ENCODE measurements around the gene HARBI1. TPM values are rescaled to one million over a fixed set of nuclear protein-coding genes. Genes with fewer than 3 reads are reported as not detected.

The HARBI1 gene
- total RNA-seq, 4 donors from 2014 or later: 2.5 to 7.5 (median 3.6) TPM

DNA sequence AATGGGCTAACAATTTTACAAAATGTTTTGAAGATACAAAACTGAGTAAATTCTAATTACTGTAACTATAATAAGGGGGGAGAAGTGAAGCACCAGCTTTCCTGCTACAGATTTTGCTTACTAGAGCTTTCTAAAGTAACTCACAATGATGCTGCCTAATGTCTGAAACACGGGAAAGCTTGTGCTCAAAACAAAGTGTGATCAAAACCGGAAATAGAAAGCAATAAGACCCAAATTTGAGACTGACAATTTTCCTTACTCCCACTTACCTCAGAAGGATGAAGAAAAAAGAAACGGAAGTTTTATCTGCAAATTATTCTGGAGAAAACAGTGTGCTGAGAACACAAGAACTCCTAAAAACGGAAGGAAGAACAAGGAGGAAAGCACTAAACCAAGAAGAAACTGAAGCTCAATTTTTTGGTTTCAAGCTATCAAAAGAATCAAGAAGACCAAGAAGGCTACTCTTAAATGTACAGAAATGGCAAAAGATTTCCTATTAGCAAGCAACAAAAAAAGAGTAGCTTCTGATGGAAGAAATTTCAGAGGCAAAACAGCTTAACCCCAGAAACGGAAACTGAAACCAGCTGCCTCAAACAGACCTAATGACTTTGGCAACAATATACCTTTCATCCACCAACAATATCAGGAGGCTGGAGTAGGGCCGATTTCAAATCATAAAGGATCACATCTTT lies 56.6 kb downstream of the HARBI1 start:
- TF ChIP-seq, protein P1, sequence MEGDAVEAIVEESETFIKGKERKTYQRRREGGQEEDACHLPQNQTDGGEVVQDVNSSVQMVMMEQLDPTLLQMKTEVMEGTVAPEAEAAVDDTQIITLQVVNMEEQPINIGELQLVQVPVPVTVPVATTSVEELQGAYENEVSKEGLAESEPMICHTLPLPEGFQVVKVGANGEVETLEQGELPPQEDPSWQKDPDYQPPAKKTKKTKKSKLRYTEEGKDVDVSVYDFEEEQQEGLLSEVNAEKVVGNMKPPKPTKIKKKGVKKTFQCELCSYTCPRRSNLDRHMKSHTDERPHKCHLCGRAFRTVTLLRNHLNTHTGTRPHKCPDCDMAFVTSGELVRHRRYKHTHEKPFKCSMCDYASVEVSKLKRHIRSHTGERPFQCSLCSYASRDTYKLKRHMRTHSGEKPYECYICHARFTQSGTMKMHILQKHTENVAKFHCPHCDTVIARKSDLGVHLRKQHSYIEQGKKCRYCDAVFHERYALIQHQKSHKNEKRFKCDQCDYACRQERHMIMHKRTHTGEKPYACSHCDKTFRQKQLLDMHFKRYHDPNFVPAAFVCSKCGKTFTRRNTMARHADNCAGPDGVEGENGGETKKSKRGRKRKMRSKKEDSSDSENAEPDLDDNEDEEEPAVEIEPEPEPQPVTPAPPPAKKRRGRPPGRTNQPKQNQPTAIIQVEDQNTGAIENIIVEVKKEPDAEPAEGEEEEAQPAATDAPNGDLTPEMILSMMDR (IDR thresholded peaks at IDR 0.05; ENCODE audit: low read depth): no peak

DNA sequence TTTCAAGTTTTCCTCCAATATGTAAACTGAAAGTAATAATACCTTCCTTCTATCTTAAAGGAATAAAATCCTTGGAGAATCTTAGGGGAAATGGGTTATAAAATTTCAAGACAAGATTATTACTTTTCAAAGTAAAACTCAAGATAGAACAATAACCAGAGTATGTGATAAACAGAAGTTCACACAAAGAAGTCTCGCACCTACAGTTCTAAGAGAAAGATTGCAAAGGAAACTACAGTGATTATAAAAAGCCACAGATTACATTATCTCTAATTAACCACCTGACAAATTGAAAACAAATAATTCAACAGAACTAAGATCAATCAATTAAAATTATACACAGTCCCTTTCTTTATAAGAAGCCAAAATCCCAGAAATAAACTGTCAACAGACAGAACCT lies 57.2 kb downstream of the HARBI1 start:
- TF ChIP-seq, protein P1 (IDR thresholded peaks at IDR 0.05; ENCODE audit: low read depth): no peak

DNA sequence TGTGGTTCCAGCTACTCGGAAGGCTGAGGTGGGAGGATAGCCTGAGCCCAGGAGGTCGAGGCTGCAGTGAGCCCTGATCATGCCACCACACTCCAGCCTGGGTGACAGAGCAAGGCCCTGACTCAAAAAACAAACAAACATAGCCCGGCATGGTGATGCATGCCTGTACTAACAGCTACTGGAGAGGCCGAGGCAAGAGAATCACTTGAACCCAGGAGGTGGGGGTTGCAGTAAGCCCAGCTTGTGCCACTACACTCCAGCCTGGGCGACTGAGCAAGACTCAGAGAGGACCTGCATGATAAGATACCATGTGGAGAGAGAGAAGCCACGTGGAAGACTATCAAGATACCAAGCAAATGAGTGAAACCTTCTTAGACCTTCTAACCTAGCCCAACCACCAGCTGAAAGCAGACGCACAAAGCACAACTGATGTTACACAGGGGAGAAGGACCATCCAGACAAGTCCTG lies 59.3 kb downstream of the HARBI1 start:
- TF ChIP-seq, protein P1 (IDR thresholded peaks at IDR 0.05; ENCODE audit: low read depth): no peak

DNA sequence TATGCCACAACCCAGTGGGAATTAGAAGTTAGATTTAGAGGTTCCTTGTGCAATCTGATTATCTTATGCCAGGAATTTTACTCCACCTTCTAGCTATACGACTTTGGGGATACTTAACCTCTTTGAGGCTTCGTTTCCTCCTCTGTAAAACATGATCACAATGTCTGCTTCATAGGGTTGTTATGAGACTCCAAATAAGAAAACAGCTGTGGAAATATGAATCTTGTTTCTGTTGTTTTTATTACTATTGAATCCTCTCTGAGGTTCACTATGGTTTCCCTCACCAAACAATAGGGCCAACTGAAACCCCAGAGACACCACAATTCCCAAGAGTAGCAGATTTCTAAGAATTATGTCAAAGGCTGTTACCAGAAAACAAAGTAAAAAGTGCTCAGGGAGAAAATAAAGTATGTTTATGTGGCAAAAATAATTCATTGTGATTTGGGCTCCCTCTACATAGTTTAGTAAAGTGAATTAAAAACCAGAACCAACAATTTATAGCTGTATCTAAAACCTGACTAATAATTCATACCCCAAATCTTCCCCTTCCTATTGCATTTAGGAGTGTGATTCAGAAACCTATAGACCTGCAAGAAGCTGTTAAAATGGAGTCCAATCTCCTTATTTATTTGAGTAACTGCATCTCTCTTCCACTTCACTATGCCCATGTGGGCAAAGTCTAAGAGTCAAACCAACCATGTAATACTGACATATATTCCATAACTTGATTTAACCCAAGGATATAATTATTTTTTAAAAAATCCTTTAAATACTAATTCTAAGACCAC lies 61.6 kb downstream of the HARBI1 start:
- TF ChIP-seq, protein P1 (IDR thresholded peaks at IDR 0.05; ENCODE audit: low read depth): no peak

DNA sequence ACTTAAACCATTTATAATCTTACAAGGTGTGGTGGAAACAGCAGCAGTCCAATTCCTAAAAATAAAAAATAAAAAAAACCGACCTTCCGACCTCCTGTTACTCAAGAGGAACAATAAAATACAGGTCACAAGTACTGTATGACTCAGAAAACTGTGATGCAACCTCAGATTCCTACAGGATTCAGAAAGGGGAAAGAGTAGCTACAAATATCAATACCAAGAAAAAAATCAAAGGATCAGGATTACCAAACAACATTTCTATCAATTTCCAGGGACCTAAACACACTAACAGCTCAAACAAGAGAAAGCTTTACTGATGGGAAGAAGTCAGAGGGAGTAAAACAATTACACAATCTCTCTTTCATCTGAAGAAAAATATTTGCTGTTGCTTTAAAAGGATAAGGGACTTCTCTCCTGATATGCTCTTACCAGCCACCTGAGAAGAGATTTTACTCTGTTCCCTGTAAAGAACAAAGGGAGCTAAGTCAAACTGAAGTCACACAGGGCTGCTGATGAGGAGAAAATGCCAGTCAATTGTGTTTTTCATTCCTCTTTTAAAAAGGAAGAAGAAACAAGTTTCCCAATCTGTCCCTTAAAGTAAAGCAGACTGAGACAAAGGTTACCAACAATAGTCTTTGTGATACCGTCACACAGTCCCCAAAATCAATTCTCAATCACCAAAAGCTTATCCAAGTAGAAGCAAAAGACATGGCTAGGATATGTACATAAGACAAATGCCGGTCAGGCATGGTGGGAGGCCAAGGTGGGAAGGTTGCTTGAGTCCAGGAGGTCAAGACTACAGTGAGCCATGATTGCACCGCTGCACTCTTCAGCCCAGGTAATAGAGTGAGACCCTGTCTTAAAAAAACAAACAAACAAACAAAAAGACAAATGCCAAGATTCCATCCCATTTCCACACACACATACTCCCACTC lies 62.5 kb downstream of the HARBI1 start:
- TF ChIP-seq, protein P1 (IDR thresholded peaks at IDR 0.05; ENCODE audit: low read depth): no peak

DNA sequence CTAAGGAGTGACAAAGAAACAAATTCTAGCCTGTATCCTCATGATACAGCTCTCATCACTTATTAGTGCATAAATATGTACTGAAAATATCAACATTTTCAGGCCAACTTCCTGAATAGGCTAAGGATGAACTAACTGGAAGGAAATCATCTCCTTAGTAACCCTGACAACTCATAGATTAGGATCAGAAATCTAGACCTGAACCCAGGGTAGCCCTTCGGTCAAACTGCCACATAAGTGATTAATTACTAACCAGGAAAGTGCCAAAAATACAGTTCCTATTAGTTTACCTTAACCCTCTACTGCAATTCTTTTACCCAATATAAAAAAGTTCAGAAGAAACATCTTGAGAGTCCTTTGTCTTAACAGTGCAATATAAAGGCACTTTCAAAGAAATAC lies 63.2 kb downstream of the HARBI1 start:
- TF ChIP-seq, protein P1 (IDR thresholded peaks at IDR 0.05; ENCODE audit: low read depth): no peak

Other genes starting within 250 kb of the HARBI1 start
- 10 to 100 TPM in 2 of 4 donors, 1 to 10 TPM in 2; 4.0 to 23.8 (median 8.1) TPM for gene MDK, start 235.6 kb downstream of the HARBI1 start, total RNA-seq
- gene CHRM4, start 225.5 kb downstream of the HARBI1 start, total RNA-seq: under 1 TPM in 1 of 4 donors, not detected in 3; 0.34 TPM
- 10 to 100 TPM; 17.1 to 39.4 (median 23.5) TPM for gene AMBRA1, start 23.2 kb downstream of the HARBI1 start, total RNA-seq
- 100 to 1,000 TPM in 2 of 4 donors, 10 to 100 TPM in 2; 56.4 to 125 (median 90.8) TPM for gene ATG13, start 326 bp upstream of the HARBI1 start, total RNA-seq
- gene ARHGAP1, start 83.4 kb upstream of the HARBI1 start, total RNA-seq: 10 to 100 TPM; 45.2 to 64.2 (median 52.9) TPM
- 1 to 10 TPM; 1.6 to 7.5 (median 5.5) TPM for gene ZNF408, start 83.8 kb upstream of the HARBI1 start, total RNA-seq
- not detected for gene F2, start 102.0 kb upstream of the HARBI1 start, total RNA-seq
- 10 to 100 TPM; 30.7 to 42.3 (median 36.5) TPM for gene CKAP5, start 229.1 kb upstream of the HARBI1 start, total RNA-seq